Suprapubic skin (tissue), 4 donors: ENCODE measurements around the gene GLCE.

Experiments
- EP300 ChIP-seq: sonication (generic); formaldehyde crosslinking; IDR thresholded peaks from one replicate; pipeline ENCODE4 v1.6.1; 2017; ENCODE audit warnings: antibody characterized with exemption
- POLR2A ChIP-seq, 2 donors: fragments of 450-650 bp; IDR thresholded peaks; one replicate each; pipeline ENCODE4 v1.6.1; 2017; ENCODE audit warnings: antibody characterized with exemption in 2 of 2, mild to moderate bottlenecking in 2 of 2, moderate library complexity in 2 of 2
- POLR2AphosphoS5 ChIP-seq, 3 donors: sonication (generic); formaldehyde crosslinking; IDR thresholded peaks; one replicate each; pipeline ENCODE4 v1.6.1; 2017; ENCODE audit warnings: antibody characterized with exemption in 3 of 3
- TF ChIP-seq, protein P1 (sequence below), 2 donors: fragments of 200-600 bp in 1 of 2; fragments of 450-650 bp in 1 of 2; sonication (generic) in 1 of 2; IDR thresholded peaks; one replicate each; pipeline ENCODE4 v1.5.1; 2016 to 2019; ENCODE audit warnings: antibody characterized with exemption in 2 of 2, mild to moderate bottlenecking in 1 of 2, moderate library complexity in 1 of 2

GRCh38 chr15:69234676-69235075 is 74.2 kb downstream of the GLCE start:
- TF ChIP-seq POLR2A (IDR thresholded peaks at IDR 0.05) (no peak), POLR2AphosphoS5 (IDR thresholded peaks at IDR 0.05) (no peak), EP300 (no peak)
- TF ChIP-seq, protein P1, sequence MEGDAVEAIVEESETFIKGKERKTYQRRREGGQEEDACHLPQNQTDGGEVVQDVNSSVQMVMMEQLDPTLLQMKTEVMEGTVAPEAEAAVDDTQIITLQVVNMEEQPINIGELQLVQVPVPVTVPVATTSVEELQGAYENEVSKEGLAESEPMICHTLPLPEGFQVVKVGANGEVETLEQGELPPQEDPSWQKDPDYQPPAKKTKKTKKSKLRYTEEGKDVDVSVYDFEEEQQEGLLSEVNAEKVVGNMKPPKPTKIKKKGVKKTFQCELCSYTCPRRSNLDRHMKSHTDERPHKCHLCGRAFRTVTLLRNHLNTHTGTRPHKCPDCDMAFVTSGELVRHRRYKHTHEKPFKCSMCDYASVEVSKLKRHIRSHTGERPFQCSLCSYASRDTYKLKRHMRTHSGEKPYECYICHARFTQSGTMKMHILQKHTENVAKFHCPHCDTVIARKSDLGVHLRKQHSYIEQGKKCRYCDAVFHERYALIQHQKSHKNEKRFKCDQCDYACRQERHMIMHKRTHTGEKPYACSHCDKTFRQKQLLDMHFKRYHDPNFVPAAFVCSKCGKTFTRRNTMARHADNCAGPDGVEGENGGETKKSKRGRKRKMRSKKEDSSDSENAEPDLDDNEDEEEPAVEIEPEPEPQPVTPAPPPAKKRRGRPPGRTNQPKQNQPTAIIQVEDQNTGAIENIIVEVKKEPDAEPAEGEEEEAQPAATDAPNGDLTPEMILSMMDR (IDR thresholded peaks at IDR 0.05) = no peak
